Liver (tissue), 3 donors: ENCODE data around the gene SNX15.
A peak's percentile ranks its signal among the peaks of the same experiment; 100 is the strongest.

Experiments used
- ATF3 ChIP-seq: IDR thresholded peaks from 2 replicates; pipeline ENCODE4 v1.6.1; 2016; ENCODE audit warnings: antibody characterized with exemption
- CTCF ChIP-seq: fragments of 150-350 bp; IDR thresholded peaks from 2 replicates; pipeline ENCODE4 v1.5.1; 2017; ENCODE audit warnings: improper control_type of control experiment, low read depth, low read length; ENCODE audit not compliant: missing input control
- FOXA1 ChIP-seq: IDR thresholded peaks from 2 replicates; pipeline ENCODE4 v1.6.1; 2016; ENCODE audit warnings: antibody characterized with exemption
- GABPA ChIP-seq, 2 donors: IDR thresholded peaks in 1 of 2; conservative IDR thresholded peaks in 1 of 2; 2 replicates each; pipeline ENCODE4 v1.6.1; 2016; ENCODE audit warnings: antibody characterized with exemption in 2 of 2, mild to moderate bottlenecking in 1 of 2, moderate library complexity in 1 of 2
- MAX ChIP-seq: IDR thresholded peaks from 2 replicates; pipeline ENCODE4 v1.6.1; 2016; ENCODE audit warnings: antibody characterized with exemption
- REST ChIP-seq: IDR thresholded peaks from 2 replicates; pipeline ENCODE4 v1.6.1; 2016; ENCODE audit warnings: antibody characterized with exemption, mild to moderate bottlenecking
- TAF1 ChIP-seq: conservative IDR thresholded peaks from 2 replicates; pipeline ENCODE4 v1.6.1; 2016; ENCODE audit warnings: antibody characterized with exemption, mild to moderate bottlenecking
- donor health status: healthy.
- donor health status: healthy.

- TF ChIP-seq CTCF, result no peak
- no peak for TF ChIP-seq GABPA (IDR thresholded peaks at IDR 0.05 in 1 of 2, conservative IDR thresholded peaks at IDR 0.05 in 1 of 2)
- TF ChIP-seq FOXA1, result no peak
- no peak for TF ChIP-seq TAF1
- peak; percentile 45 for TF ChIP-seq REST
- TF ChIP-seq MAX, result no peak
- no peak for TF ChIP-seq ATF3
Measured at GRCh38 chr11:65003282-65003681, 24.0 kb upstream of the SNX15 start.
